HG02970 (cell line): ENCODE results near the gene DPYD.

Experiments
- ATAC-seq: cut with Tn5 transposase; IDR thresholded peaks from one replicate; pipeline ENCODE4 v1.9.1; 2021; ENCODE audit warnings: mild to moderate bottlenecking, moderate library complexity, moderate number of reproducible peaks; ENCODE audit not compliant: unreplicated experiment, low FRiP score

Gene DPYD

DNA sequence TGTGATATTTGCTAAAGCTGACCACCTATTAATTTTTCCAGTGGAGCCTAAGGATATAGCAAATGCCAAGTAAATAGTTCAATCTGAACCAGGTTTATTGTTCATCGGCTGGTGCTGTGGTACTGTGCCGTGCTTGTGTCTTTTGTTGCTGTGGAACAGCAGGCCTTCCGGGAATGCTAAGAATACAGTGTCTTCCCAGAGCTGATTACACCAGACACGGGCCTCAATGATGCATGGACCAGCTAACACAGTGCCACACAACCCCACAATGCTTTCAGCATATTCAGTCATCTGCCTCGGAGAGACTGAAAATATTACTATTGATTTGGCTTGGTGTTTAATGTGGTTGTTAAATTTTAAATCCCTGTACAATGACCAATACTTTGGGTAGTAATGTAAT lies 783.8 kb downstream of the DPYD start:
- no peak for ATAC-seq

GRCh38 chr1:97135972-97136371 lies 784.9 kb downstream of the DPYD start:
- ATAC-seq, result no peak

DNA sequence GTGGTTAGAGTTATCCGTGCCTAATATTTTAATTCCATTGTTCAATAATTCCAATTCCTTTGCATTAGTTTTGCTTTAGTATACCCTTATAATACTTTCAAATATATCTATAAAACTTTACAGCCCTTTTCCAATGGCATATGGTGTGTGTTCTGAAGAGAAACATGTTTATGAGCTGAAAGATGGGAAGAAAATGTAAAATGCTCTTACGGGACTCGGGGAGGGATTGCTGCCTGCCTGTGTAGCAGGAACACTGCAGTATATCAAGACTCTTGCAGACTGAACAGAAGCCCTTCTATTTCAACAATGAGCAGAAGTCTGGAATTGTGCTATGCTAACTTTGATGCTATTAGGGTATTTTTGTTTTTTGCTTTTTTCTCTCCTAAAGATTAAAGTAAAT lies 792.4 kb downstream of the DPYD start:
- ATAC-seq, result no peak

GRCh38 chr1:97123717-97124431 lies 797.0 kb downstream of the DPYD start:
- no peak for ATAC-seq

DNA sequence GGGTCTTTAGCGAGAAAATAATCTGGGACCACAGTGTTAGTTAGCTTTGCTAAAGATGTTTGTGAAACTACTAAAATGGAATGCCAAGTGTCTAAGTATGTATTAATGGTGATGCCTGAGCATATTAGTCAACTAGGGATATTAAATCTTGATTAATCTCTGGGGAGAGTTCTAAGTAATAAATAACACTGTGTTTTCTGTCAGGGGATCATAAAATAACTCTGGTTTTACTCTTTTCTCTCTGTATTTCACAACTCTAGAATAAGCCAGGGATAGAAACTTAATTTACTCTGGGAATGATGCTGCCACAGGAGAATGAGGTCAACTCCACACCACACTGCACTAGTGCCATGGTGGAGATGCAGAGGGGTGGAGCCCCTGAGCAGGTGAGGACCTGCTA lies 800.0 kb downstream of the DPYD start:
- no peak for ATAC-seq

DNA sequence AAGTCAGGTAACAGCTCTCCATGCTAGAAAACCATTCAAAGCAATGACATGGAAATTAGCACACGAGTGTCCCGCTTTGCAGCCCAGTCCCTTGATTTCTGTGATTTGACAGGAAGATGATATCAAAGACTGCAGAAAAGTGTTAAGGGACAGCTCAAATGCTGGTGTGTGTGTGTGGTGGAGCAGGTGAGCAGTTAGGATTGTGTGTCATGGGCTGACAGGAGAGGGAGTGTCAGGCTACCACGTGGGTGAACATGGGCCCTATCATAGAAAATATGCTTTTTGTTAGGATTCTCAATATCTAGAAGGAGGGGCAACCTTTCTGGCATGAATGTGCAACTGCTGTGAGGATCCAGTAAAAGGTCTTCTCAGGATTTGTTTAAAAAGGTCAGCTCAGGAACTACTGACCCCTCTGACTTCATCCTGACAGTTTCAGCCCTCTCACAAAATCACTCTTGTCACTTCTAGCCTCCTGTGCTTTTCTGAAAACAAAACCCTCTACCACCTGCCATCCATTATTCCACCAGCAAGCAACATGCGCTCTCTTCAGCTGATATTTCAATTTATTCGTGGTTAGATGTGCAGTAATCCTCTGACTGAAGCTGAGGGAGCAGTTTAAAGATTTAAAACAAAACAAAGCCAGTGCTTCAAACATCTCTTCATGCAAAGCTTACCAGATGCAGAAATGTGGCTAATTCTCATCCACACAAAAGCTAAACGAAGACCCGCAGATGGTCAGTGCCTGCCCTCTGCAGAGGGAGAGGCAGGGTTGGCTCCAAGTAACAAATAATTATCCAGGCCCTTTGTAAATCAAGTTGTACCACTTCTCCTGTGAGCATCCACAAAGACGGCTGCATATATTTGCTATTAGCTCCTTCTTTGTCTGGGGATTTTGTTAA lies 801.3 kb downstream of the DPYD start:
- ATAC-seq, result no peak

DNA sequence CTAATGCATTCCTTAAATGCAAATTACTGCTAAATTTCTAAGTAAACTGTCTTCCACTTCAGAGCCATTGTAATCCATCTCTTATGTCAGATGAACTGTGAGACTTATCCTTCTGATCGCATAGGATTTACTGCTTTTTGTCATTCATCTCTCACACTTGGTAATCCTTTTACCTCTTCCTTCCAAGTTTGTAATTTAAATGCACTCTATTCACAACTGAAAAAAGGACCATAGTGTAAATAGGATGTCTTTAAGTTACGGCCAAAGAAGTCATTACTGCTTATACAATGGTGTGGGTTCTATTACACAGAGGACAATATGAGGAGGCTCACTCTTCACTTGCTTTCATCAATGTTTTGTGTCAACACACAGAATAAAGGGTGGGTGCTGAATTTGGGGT lies 806.0 kb downstream of the DPYD start:
- no peak for ATAC-seq

DNA sequence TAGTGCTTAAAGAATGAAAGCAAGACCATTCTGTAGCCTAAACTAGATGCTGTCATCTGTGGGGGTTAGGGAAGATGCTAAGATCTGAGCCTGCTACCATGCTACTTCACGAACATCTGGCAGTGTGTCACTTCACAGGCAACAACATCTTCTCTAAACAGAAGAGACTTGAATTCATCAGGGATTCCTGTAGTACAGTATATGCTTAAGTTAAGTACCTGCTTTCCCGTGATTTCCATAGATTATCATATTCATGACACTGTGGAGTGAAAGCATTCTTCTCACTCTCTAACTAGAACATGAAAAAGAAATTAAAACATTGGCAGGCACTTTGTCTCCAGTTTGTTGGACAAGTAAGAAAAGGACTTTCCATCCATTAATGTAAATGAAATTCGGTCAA lies 808.4 kb downstream of the DPYD start:
- no peak for ATAC-seq

DNA sequence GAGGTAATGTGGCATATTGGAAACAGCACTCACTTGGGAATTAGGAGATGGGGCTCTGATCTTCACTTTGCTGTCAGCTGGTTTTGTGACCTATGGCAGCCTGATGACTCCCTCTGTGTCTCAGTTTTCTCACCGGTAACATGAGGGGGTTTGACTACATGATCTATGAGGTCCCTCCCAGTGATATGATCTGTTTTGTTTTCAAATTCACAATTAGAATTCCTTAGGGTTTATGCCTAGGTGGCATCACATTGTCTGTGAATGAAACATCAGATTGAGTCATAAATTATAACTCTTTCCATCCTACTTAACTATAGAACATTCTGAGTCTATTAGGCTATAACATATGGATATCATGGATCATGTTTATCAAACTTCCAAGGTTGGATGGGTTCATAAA lies 812.7 kb downstream of the DPYD start:
- no peak for ATAC-seq

GRCh38 chr1:97105531-97105930 lies 815.3 kb downstream of the DPYD start:
- ATAC-seq, result no peak

GRCh38 chr1:97101509-97101908 lies 819.3 kb downstream of the DPYD start:
- no peak for ATAC-seq

- no peak for ATAC-seq
Measured at GRCh38 chr1:97097404-97097925, 823.4 kb downstream of the DPYD start.

DNA sequence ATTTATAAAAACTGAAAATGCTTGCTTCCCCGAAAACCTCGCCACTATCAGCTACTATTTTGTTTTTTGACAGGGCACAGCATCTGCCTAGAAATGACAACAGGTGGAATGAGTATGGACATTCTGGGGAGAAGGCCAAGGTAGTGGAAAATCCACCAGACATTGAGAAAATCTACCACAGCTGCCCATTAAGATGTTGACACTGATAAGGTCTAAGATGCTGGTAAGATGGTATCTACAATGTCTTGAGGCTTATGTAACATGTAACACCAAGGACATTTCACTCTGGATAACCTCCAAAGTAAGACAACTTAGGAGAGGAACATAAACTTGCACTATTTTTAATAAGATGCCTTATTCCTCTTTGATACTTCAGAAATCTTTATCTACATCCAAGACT lies 825.1 kb downstream of the DPYD start:
- ATAC-seq, result no peak

DNA sequence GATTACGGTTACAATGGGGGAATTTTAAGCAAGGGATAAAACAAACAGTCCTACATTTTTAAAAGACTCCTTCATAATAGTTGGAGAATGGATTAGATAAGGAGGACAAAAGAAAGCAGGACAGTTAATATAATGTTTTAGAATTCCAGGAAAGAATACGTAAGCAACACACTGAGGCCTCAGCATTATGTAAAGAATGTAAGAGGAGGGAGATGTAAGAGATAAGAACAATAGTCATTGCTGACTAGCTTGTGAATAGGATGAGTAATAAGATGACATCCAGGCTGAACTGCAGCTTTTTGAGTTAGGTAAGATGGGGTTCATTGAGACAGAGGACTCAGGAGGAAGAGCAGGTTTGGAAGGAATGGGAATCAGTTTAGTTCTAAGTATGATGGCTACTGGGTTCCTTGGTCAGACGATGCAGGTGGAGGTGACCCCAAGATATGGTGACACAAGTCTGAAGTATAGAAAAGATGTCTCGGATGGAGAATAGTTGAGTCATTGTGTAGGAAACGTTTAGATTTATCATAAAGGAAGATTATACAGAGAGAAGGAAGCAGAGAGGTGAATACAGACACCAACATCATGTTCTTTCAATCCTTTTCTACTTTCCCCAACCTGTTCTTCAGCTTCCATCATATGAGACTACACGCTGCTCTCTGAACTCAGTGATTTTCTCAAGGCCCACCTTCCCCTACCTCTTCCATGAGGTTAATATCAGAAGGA lies 826.4 kb downstream of the DPYD start:
- no peak for ATAC-seq

GRCh38 chr1:97093741-97094140 lies 827.1 kb downstream of the DPYD start:
- no peak for ATAC-seq

DNA sequence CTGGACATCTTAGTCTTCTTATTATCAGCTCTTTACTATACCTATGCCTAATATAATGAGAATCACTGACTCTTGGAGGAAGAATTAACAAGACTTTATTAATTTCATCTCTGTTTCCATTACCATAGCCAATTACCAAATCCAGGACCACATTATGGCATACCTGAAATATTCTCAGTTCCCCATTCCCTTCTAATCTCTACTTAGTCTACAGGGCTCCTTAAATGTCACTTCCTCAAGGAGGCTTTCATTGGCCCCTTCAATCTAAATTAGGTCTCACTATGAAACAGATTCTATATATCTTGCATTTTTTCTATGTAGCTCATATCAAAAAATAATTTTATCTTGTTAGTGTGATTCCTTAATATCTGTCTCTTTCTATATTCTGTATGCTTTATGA lies 828.0 kb downstream of the DPYD start:
- no peak for ATAC-seq

GRCh38 chr1:97091679-97092078 lies 829.2 kb downstream of the DPYD start:
- no peak for ATAC-seq

- no peak for ATAC-seq
Measured at GRCh38 chr1:97091263-97091662, 829.6 kb downstream of the DPYD start.

DNA sequence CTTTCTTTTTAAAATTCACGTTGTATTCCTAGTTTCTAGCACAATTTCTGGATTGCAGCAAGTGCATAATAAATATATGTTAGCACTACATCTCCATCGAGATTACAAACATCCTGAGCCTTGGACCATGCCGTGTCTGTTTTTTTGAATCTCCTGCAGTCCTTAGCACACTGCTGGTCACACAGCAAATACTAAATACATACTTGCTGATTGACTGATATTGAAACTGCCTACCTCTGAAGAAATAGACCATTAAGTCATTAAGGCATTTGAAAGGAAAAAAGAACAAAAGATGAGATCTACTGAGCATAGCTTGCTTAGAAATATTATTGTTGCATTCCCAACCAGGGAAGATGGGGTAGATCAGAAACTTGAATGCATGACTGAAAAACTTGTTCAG lies 830.1 kb downstream of the DPYD start:
- no peak for ATAC-seq

GRCh38 chr1:97089173-97089572 lies 831.7 kb downstream of the DPYD start:
- ATAC-seq, result no peak

- ATAC-seq, result no peak
Measured at GRCh38 chr1:97088391-97088790, 832.4 kb downstream of the DPYD start.
